Activated B cell treated with CpG ODN at 0.5 μM for 24 hours (primary cell): ENCODE results near the gene BNIP1. TPM values are rescaled to one million over a fixed set of nuclear protein-coding genes. Genes with fewer than 3 reads are reported as not detected.

Experiments
- ATAC-seq: fragments of 200-7000 bp; cut with Tn5 transposase; one replicate; pipeline ENCODE4 v1.10.0; 2021; ENCODE audit warnings: low read depth, mild to moderate bottlenecking, moderate library complexity
- CTCF ChIA-PET: fragments of 350-600 bp; sonication (Branson Sonifier 250); formaldehyde crosslinking; loops from one replicate; lab custom pipeline; 2021; ENCODE audit warnings: antibody characterized with exemption; lab: Charles Lee
- POLR2A ChIA-PET: fragments of 350-600 bp; sonication (Branson Sonifier 250); formaldehyde crosslinking; loops from one replicate; lab custom pipeline; 2021; ENCODE audit warnings: antibody characterized with exemption; lab: Charles Lee
- DNase-seq: peaks from one replicate; pipeline ENCODE4 v3.0.0; 2022
- H3K27ac Mint-ChIP-seq: one replicate; pipeline ENCODE4 v1.8.0; 2020; ENCODE audit warnings: mixed read lengths
- H3K27me3 Mint-ChIP-seq: one replicate; pipeline ENCODE4 v1.8.0; 2021; ENCODE audit warnings: mixed read lengths
- H3K36me3 Mint-ChIP-seq: one replicate; pipeline ENCODE4 v1.8.0; 2021; ENCODE audit warnings: low read depth, mixed read lengths
- H3K4me1 Mint-ChIP-seq: one replicate; pipeline ENCODE4 v1.8.0; 2021; ENCODE audit warnings: mixed read lengths
- H3K4me3 Mint-ChIP-seq: one replicate; pipeline ENCODE4 v1.8.0; 2020; ENCODE audit warnings: mild to moderate bottlenecking, mixed read lengths
- H3K9me3 Mint-ChIP-seq: one replicate; pipeline ENCODE4 v1.8.0; 2020; ENCODE audit warnings: mixed read lengths
- intact Hi-C: fragments of 100-400 bp; cut with micrococcal nuclease; formaldehyde crosslinking; loops from one replicate; pipeline ENCODE4 v1.15.1; 2024
- total RNA-seq: library from RNA; stranded (reverse); gene quantifications from 2 replicates; pipeline ENCODE4 v1.2.3, GENCODE V29; 2022
- TF ChIP-seq, protein P1 (sequence below): fragments of 200-600 bp; IDR thresholded peaks from one replicate; pipeline ENCODE4 v1.8.0; 2022; ENCODE audit warnings: antibody characterized with exemption, mild to moderate bottlenecking

The BNIP1 gene, protein sequence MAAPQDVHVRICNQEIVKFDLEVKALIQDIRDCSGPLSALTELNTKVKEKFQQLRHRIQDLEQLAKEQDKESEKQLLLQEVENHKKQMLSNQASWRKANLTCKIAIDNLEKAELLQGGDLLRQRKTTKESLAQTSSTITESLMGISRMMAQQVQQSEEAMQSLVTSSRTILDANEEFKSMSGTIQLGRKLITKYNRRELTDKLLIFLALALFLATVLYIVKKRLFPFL
- total RNA-seq = 17.9 and 20.2 TPM in 2 replicates

DNA sequence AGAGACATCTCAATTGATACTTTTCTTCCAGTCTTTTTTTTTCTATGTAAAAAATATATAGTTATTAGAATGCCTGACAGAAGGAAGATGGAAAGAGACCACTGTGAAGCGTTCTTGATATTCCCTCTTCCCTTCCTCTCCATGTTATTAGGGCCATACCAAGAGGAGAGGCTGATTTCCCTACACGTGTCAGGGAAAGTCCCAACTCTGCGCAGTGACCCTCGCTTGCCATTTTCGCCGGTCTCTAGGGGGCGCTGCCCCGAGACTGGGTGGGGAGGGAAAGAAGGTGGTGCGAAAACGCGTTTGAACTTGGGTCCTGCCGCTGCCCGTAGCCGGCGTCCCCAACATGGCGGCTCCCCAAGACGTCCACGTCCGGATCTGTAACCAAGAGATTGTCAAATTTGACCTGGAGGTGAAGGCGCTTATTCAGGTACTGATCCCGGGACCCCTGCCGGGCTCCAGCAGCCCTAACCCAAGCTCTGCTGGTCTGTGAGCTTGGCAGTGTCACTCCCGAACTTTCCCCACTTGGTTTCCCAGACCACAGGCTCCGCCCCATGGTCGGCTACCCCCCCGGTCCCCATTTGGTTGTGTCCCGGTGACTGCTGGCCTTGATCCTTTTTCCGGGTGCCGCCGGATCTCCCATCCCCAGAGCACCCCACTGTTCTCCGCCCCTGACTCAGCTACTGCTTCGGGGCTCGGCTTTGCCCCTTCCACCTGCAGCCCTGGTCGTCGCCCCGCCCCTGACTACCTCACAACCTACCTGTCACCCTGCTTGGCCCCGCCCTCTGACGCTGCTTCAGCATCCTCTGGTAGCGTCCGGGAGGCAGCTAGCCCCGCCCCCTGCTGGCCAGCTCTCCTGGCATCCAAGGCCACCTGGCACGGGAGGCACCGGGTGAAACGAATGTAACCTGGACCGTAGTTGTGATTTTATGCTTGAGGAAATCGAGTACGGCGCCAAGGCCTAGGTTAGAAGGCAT lies at the start of gene BNIP1:
BNIP1 (plus strand) TSS at position 332 of the 977 bp plus-strand sequence; CDS start at position 347, 15 bp downstream.
- Mint-ChIP-seq H3K4me1 (peaks cover 12% of the 10 kb centered on the region), H3K27ac (peak within 1 kb of the TSS; percentile 97), H3K9me3 (no peaks in the 10 kb centered on the region), H3K27me3 (no peaks in the 10 kb centered on the region), H3K4me3 (peak within 1 kb of the TSS; percentile 99), H3K36me3 (peaks cover 35% of the 10 kb centered on the region)
- intact Hi-C loops = loop anchor here (1.0 to 2.0 kb wide), 9 partner anchors 87 to 1138 kb away; partner anchors contain the start of genes BOD1, DUSP1, FBXW11 and RPL26L1
- ATAC-seq = peak; percentile 90
- POLR2A ChIA-PET = interaction anchor here (0.5 to 2.4 kb wide), 10 partner anchors 48 to 941 kb away, joined by 3 to 46 read pairs (median 4); partner anchors contain the start of genes ATP6V0E1 and RPL26L1
- peak; percentile 97 for DNase-seq
- CTCF ChIA-PET = interaction anchor here (0.7 to 2.3 kb wide), 5 partner anchors 85 to 167 kb away, joined by 3 to 15 read pairs (median 4); partner anchors contain the start of gene ATP6V0E1
- TF ChIP-seq, protein P1, sequence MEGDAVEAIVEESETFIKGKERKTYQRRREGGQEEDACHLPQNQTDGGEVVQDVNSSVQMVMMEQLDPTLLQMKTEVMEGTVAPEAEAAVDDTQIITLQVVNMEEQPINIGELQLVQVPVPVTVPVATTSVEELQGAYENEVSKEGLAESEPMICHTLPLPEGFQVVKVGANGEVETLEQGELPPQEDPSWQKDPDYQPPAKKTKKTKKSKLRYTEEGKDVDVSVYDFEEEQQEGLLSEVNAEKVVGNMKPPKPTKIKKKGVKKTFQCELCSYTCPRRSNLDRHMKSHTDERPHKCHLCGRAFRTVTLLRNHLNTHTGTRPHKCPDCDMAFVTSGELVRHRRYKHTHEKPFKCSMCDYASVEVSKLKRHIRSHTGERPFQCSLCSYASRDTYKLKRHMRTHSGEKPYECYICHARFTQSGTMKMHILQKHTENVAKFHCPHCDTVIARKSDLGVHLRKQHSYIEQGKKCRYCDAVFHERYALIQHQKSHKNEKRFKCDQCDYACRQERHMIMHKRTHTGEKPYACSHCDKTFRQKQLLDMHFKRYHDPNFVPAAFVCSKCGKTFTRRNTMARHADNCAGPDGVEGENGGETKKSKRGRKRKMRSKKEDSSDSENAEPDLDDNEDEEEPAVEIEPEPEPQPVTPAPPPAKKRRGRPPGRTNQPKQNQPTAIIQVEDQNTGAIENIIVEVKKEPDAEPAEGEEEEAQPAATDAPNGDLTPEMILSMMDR = peak; percentile 54

DNA sequence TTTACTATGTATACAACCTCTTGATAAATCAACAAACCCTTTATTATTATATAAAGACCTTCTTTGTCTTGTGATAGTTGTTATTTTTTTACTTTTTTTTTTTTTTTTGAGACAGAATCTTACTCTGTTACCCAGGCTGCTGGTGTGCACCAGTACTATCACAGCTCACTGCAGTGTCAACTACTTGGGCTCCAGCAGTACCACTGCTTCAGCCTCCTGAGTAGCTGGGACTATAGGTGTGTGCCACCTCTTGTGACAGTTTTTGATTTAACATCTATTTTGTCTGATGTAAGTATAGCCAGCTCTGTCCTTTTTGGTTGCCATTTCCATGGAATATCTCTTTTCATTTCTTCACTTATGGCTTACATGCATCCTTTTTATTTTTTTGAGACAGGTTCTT lies 45.5 kb upstream of the BNIP1 start:
- CTCF ChIA-PET = no interaction called here
- TF ChIP-seq, protein P1 = no peak
- peaks cover 5% of the 10 kb centered on the region for H3K9me3 Mint-ChIP-seq
- H3K36me3 Mint-ChIP-seq = peaks cover 54% of the 10 kb centered on the region
- peak overlapping the region; percentile 6 for H3K27ac Mint-ChIP-seq
- no peak overlapping the region for H3K4me3 Mint-ChIP-seq
- H3K4me1 Mint-ChIP-seq = peaks cover 25% of the 10 kb centered on the region
- POLR2A ChIA-PET = no interaction called here
- no peak for DNase-seq
- no peak for ATAC-seq
- no peaks in the 10 kb centered on the region for H3K27me3 Mint-ChIP-seq
- intact Hi-C loops = no loop called here

DNA sequence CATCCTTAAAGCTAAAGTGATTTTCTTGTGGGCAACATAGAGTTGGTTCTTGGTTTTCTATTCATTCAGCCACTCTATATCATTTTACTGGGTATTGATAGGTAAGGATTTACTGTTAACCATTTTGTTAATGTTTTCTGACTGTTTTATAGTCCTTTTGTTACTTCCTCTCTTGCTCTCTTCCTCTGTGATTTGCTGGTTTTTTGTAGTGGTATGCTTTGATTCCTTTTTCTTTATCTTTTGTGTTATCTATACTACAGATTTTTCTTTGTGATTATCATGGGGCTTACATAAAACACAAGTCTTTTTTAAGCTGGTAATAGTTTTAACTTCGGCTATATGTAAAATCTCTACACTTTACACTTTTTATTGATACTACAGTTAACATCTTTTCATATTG lies 44.9 kb upstream of the BNIP1 start:
- ChIA-PET POLR2A (interaction anchor here (1.5 kb wide), 1 partner anchor 42 kb away, joined by 6 read pairs; no protein-coding TSS in a partner anchor), CTCF (no interaction called here)
- intact Hi-C loops = no loop called here
- Mint-ChIP-seq H3K27ac (peak overlapping the region; percentile 28), H3K4me1 (peaks cover 28% of the 10 kb centered on the region), H3K36me3 (peaks cover 51% of the 10 kb centered on the region), H3K27me3 (no peaks in the 10 kb centered on the region), H3K9me3 (peaks cover 5% of the 10 kb centered on the region), H3K4me3 (no peak overlapping the region)
- TF ChIP-seq, protein P1 = no peak
- ATAC-seq (no peak), DNase-seq (no peak)

DNA sequence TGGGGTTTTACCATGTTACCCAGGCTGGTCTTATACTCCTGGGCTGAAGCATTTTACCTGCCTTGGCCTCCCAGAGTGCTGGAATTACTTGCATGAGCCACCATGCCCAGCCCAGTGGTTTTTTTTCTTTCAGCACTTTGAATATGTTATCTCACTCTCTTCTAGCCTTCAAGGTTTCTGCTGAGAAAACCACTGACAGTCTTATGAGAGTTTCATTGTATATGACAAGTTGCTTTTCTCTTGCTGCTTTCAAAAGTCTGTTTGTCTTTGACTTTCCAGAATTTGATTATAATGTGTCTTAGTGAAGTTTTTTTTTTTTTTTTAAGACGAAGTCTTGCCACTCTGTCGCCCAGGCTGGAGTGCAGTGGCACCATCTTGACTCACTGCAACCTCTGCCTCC lies 43.1 kb upstream of the BNIP1 start:
- ATAC-seq (no peak), DNase-seq (no peak)
- H3K9me3 Mint-ChIP-seq = peaks cover 5% of the 10 kb centered on the region
- H3K27me3 Mint-ChIP-seq = no peaks in the 10 kb centered on the region
- intact Hi-C loops = loop anchor here (5.0 kb wide), 1 partner anchor 34 kb away; no protein-coding TSS in a partner anchor
- no peak overlapping the region for H3K27ac Mint-ChIP-seq
- H3K4me1 Mint-ChIP-seq = peaks cover 28% of the 10 kb centered on the region
- H3K36me3 Mint-ChIP-seq = peaks cover 51% of the 10 kb centered on the region
- POLR2A ChIA-PET = no interaction called here
- CTCF ChIA-PET = no interaction called here
- TF ChIP-seq, protein P1 = no peak
- H3K4me3 Mint-ChIP-seq = no peak overlapping the region
